ENCODE results near the gene RASAL2.

DNA sequence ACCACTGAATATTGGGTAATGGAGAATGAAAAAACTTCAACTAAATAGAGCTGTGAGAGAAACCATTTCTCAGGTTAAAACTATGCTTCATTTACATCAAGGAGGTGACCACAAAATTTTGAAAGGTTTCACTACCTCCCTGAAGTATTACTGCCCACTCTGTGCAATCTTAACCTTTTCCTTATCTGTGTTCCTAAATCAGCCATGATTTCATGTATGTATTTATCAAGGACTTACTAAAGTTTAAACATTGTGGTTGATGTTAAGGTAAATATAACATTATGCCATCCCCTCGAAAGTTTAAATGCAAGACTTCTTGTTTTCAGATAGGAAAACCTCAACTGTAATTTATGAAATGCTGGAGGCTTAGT, 318.5 kb downstream of the RASAL2 start:
- TF ChIP-seq POLR2A (IDR thresholded peaks at IDR 0.05; ENCODE audit: low read depth, low read length) (no peak), POLR2AphosphoS5 (IDR thresholded peaks at IDR 0.05; ENCODE audit: low read depth, low read length) (no peak), TAF1 (IDR thresholded peaks at IDR 0.05; ENCODE audit: low read depth, low read length) (no peak), SPI1 (IDR thresholded peaks at IDR 0.05; ENCODE audit: low read depth, low read length) (peak; percentile 85), POU2F2 (IDR thresholded peaks at IDR 0.05; ENCODE audit: low read depth, low read length) (no peak)

Measured in GM12891 (cell line).